Neural cell (in vitro differentiated cells): ENCODE results near the gene PMAIP1. TPM values are rescaled to one million over a fixed set of nuclear protein-coding genes. Genes with fewer than 3 reads are reported as not detected.

Source experiments
- H2AFZ ChIP-seq: fragments of 200-600, 300-800 bp; sonication (generic), shearing (Covaris generic); 2 replicates; pipeline ENCODE4 v1.6.0; 2014; ENCODE audit warnings: low read depth, mild to moderate bottlenecking, antibody characterized with exemption, low read length, moderate library complexity
- H3F3A ChIP-seq: fragments of 200-600 bp; shearing (Covaris generic); 2 replicates; pipeline ENCODE4 v1.6.1; 2016; ENCODE audit warnings: mild to moderate bottlenecking, moderate library complexity, mixed read lengths, antibody characterized with exemption, low read length; ENCODE audit not compliant: insufficient read depth, poor library complexity, severe bottlenecking
- H3K27ac ChIP-seq: fragments of 200-600, 300-800 bp; sonication (generic), shearing (Covaris generic); 2 replicates; pipeline ENCODE4 v1.5.1; 2014; ENCODE audit warnings: mild to moderate bottlenecking, low read length, moderate library complexity
- H3K27me3 ChIP-seq: fragments of 300-800, 200-600 bp; sonication (generic), shearing (Covaris generic); 2 replicates; pipeline ENCODE4 v1.6.0; 2014; ENCODE audit warnings: mild to moderate bottlenecking, low read depth, low read length, moderate library complexity; ENCODE audit not compliant: insufficient read depth
- H3K36me3 ChIP-seq: fragments of 300-800, 200-600 bp; sonication (generic), shearing (Covaris generic); 2 replicates; pipeline ENCODE4 v1.5.1; 2014; ENCODE audit warnings: mild to moderate bottlenecking, antibody characterized with exemption, low read length, moderate library complexity; ENCODE audit not compliant: insufficient read depth
- H3K4me2 ChIP-seq: fragments of 300-800, 200-600 bp; sonication (generic), shearing (Covaris generic); 2 replicates; pipeline ENCODE4 v1.6.0; 2014; ENCODE audit warnings: mild to moderate bottlenecking, low read length
- H3K4me3 ChIP-seq: fragments of 300-800, 200-600 bp; sonication (generic), shearing (Covaris generic); 2 replicates; pipeline ENCODE4 v1.5.1; 2014; ENCODE audit warnings: mild to moderate bottlenecking, low read length, moderate library complexity
- H3K79me2 ChIP-seq: fragments of 200-600 bp; shearing (Covaris generic); replicated peaks from 2 replicates; pipeline ENCODE4 v1.6.0; 2014; ENCODE audit warnings: mild to moderate bottlenecking, low read length, moderate library complexity; ENCODE audit not compliant: insufficient read depth
- H3K9ac ChIP-seq: fragments of 300-800, 200-600 bp; sonication (generic), shearing (Covaris generic); 2 replicates; pipeline ENCODE4 v1.6.1; 2016; ENCODE audit warnings: mild to moderate bottlenecking, low read length, mixed read lengths
- H3K9me2 ChIP-seq: fragments of 200-600 bp; shearing (Covaris generic); 2 replicates; pipeline ENCODE4 v1.6.1; 2016; ENCODE audit warnings: mild to moderate bottlenecking, low read length, mixed read lengths; ENCODE audit not compliant: insufficient read depth
- H3K9me3 ChIP-seq: fragments of 200-600, 300-800 bp; sonication (generic), shearing (Covaris generic); 2 replicates; pipeline ENCODE4 v1.6.1; 2016; ENCODE audit warnings: mild to moderate bottlenecking, mixed run types, low read length, moderate library complexity, mixed read lengths
- H4K20me1 ChIP-seq: fragments of 200-600 bp; shearing (Covaris generic); 2 replicates; pipeline ENCODE4 v1.6.1; 2016; ENCODE audit warnings: mild to moderate bottlenecking, mixed run types; ENCODE audit not compliant: insufficient read depth
- EP300 ChIP-seq: fragments of 450-650 bp; conservative IDR thresholded peaks from 2 replicates; pipeline ENCODE4 v1.6.1; 2014; ENCODE audit warnings: antibody characterized with exemption, mild to moderate bottlenecking, moderate library complexity; ENCODE audit not compliant: poor library complexity, severe bottlenecking
- EZH2 ChIP-seq: fragments of 200-600, 300-800 bp; shearing (Covaris generic), sonication (generic); IDR thresholded peaks from 2 replicates; pipeline ENCODE4 v1.6.1; 2014; ENCODE audit warnings: antibody characterized with exemption, low read length, borderline replicate concordance, mild to moderate bottlenecking; ENCODE audit not compliant: insufficient read depth, poor library complexity, severe bottlenecking
- MXI1 ChIP-seq: fragments of 450-650 bp; conservative IDR thresholded peaks from 2 replicates; pipeline ENCODE4 v1.6.1; 2014; ENCODE audit warnings: antibody characterized with exemption, mild to moderate bottlenecking; ENCODE audit not compliant: poor library complexity, severe bottlenecking
- POLR2AphosphoS5 ChIP-seq: IDR thresholded peaks from 2 replicates; pipeline ENCODE4 v1.6.1; 2012
- RAD21 ChIP-seq: fragments of 450-650 bp; conservative IDR thresholded peaks from 2 replicates; pipeline ENCODE4 v1.6.1; 2014; ENCODE audit warnings: antibody characterized with exemption, mild to moderate bottlenecking, moderate library complexity
- SMC3 ChIP-seq: fragments of 450-650 bp; conservative IDR thresholded peaks from 2 replicates; pipeline ENCODE4 v1.6.1; 2014; ENCODE audit warnings: antibody characterized with exemption, mild to moderate bottlenecking, moderate library complexity; ENCODE audit not compliant: poor library complexity
- TAF1 ChIP-seq: IDR thresholded peaks from 2 replicates; pipeline ENCODE4 v1.6.1; 2012; ENCODE audit warnings: low read depth
- polyA minus RNA-seq: library from RNA; depleted of rRNA, polyadenylated mRNA; stranded (reverse); fragments of >200 nt; gene quantifications from 2 replicates; pipeline ENCODE4 v1.2.3, GENCODE V29; 2014
- polyA plus RNA-seq: library from polyadenylated mRNA; depleted of rRNA; stranded (reverse); fragments of >200 nt; gene quantifications from 2 replicates; pipeline ENCODE4 v1.2.3, GENCODE V29; 2014
- TF ChIP-seq, protein P1 (sequence below): IDR thresholded peaks from 2 replicates; pipeline ENCODE4 v1.6.1; 2012; ENCODE audit warnings: borderline replicate concordance
- TF ChIP-seq, protein P2 (sequence below): fragments of 450-650 bp; IDR thresholded peaks from 2 replicates; pipeline ENCODE4 v1.5.1; 2014; ENCODE audit warnings: antibody characterized with exemption, mild to moderate bottlenecking, moderate library complexity; ENCODE audit not compliant: poor library complexity, severe bottlenecking

The PMAIP1 gene
- polyA plus RNA-seq (1.1 and 2.4 TPM in 2 replicates), polyA minus RNA-seq (0.69 and 0.97 TPM in 2 replicates)

DNA sequence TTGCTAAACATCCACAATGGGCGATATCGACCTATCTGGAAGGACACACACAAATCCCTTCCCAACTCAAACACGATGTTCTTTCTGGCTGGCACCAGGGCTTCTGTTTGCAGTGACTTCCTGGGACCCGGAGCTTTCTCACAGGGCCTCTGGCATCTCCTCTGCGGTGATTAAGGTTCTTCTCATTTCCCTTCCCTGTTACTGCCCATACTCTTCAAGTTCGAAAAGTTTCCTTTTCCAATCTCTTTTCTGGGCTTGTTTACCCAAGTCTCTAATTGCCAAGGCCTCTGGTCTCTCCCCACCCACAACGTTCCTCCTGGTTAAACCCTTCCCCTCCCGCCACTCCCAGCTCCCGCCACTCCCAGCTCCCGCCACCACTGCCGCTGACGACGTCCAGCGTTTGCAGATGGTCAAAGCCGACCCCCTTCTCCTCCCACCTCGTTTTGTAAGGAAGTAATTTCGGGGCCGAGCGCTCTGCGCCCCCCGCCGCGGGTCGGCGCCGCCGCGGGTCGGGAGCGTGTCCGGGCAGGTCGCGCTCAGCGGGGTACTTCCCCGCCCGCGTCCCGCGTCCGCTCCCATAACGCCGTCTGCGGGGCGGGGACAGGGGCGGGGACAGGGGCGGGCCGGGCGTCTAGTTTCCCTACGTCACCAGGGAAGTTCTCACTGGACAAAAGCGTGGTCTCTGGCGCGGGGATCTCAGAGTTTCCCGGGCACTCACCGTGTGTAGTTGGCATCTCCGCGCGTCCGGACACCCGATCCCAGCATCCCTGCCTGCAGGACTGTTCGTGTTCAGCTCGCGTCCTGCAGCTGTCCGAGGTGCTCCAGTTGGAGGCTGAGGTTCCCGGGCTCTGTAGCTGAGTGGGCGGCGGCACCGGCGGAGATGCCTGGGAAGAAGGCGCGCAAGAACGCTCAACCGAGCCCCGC is at the start of gene PMAIP1:
TSS of gene PMAIP1 (plus strand) at position 699 of the 924 bp plus-strand sequence. CDS start at position 881, 182 bp downstream.
- H3K9ac ChIP-seq = peak within 1 kb of the TSS; percentile 33
- H3K27ac ChIP-seq = no peak within 1 kb of the TSS
- H3K9me3 ChIP-seq = peaks cover 3% of the 10 kb centered on the region
- no peaks in the 10 kb centered on the region for H4K20me1 ChIP-seq
- no peak within 1 kb of the TSS for H2AFZ ChIP-seq
- H3K27me3 ChIP-seq = peaks cover 53% of the 10 kb centered on the region
- peak within 1 kb of the TSS; percentile 83 for H3K4me3 ChIP-seq
- no peak for TF ChIP-seq EP300
- no peak for TF ChIP-seq EZH2
- peak; percentile 24 for TF ChIP-seq POLR2AphosphoS5
- TF ChIP-seq, protein P1, sequence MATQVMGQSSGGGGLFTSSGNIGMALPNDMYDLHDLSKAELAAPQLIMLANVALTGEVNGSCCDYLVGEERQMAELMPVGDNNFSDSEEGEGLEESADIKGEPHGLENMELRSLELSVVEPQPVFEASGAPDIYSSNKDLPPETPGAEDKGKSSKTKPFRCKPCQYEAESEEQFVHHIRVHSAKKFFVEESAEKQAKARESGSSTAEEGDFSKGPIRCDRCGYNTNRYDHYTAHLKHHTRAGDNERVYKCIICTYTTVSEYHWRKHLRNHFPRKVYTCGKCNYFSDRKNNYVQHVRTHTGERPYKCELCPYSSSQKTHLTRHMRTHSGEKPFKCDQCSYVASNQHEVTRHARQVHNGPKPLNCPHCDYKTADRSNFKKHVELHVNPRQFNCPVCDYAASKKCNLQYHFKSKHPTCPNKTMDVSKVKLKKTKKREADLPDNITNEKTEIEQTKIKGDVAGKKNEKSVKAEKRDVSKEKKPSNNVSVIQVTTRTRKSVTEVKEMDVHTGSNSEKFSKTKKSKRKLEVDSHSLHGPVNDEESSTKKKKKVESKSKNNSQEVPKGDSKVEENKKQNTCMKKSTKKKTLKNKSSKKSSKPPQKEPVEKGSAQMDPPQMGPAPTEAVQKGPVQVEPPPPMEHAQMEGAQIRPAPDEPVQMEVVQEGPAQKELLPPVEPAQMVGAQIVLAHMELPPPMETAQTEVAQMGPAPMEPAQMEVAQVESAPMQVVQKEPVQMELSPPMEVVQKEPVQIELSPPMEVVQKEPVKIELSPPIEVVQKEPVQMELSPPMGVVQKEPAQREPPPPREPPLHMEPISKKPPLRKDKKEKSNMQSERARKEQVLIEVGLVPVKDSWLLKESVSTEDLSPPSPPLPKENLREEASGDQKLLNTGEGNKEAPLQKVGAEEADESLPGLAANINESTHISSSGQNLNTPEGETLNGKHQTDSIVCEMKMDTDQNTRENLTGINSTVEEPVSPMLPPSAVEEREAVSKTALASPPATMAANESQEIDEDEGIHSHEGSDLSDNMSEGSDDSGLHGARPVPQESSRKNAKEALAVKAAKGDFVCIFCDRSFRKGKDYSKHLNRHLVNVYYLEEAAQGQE = peak; percentile 19
- TF ChIP-seq, protein P2, sequence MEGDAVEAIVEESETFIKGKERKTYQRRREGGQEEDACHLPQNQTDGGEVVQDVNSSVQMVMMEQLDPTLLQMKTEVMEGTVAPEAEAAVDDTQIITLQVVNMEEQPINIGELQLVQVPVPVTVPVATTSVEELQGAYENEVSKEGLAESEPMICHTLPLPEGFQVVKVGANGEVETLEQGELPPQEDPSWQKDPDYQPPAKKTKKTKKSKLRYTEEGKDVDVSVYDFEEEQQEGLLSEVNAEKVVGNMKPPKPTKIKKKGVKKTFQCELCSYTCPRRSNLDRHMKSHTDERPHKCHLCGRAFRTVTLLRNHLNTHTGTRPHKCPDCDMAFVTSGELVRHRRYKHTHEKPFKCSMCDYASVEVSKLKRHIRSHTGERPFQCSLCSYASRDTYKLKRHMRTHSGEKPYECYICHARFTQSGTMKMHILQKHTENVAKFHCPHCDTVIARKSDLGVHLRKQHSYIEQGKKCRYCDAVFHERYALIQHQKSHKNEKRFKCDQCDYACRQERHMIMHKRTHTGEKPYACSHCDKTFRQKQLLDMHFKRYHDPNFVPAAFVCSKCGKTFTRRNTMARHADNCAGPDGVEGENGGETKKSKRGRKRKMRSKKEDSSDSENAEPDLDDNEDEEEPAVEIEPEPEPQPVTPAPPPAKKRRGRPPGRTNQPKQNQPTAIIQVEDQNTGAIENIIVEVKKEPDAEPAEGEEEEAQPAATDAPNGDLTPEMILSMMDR = no peak
- TF ChIP-seq MXI1 = no peak
- H3K4me2 ChIP-seq = peak within 1 kb of the TSS; percentile 56
- H3K9me2 ChIP-seq = no peaks in the 10 kb centered on the region
- H3F3A ChIP-seq = no peaks in the 10 kb centered on the region
- no peaks in the 10 kb centered on the region for H3K36me3 ChIP-seq
- H3K79me2 ChIP-seq = no peaks in the 10 kb centered on the region

DNA sequence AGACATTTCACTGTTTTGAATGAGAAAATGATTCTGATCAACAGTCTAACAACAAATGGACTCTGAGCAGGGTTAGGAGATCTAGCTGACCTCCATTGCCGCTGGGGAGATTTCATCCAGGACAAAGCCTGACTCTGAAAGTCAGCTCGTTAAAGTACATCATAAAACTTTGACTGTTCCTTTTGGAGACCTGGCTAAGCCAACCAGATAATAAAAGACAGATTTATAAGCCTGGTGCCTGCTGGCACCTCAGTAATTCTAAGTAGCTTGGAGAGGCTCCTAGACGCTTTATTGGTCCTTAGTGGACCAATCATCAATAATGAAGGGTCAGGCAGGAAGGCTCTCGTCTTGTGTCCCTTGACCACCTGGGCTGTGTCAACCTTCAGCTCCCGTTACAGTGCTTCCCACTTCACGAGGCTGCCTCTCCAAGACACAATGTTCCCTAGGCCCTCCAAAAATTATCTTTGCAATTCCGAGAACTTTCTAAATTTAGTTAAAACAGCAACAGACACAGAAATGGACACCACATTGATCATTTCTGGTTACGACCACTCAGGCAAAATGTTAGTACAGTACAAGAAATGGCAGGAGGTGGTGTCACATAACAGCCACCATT is 47.9 kb upstream of the PMAIP1 start:
- Histone ChIP-seq H2AFZ (no peak overlapping the region), H3K27ac (no peak overlapping the region), H3F3A (no peaks in the 10 kb centered on the region), H3K9ac (no peak overlapping the region), H3K9me2 (no peaks in the 10 kb centered on the region), H3K79me2 (no peaks in the 10 kb centered on the region), H3K36me3 (no peaks in the 10 kb centered on the region), H3K4me3 (no peak overlapping the region), H3K27me3 (no peaks in the 10 kb centered on the region), H4K20me1 (no peaks in the 10 kb centered on the region), H3K4me2 (no peak overlapping the region), H3K9me3 (no peaks in the 10 kb centered on the region)
- TF ChIP-seq EZH2 (no peak), RAD21 (no peak), POLR2AphosphoS5 (no peak), EP300 (no peak), TAF1 (no peak), MXI1 (no peak), SMC3 (no peak)
- TF ChIP-seq, protein P1 = no peak
- TF ChIP-seq, protein P2 = no peak
